ENCODE measurements around the gene TAF4. TPM values are rescaled to one million over a fixed set of nuclear protein-coding genes. Genes with fewer than 3 reads are reported as not detected.

TAF4 gene
- total RNA-seq, 4 donors from 2014 or later = 8.0 to 24.9 (median 13.9) TPM

DNA sequence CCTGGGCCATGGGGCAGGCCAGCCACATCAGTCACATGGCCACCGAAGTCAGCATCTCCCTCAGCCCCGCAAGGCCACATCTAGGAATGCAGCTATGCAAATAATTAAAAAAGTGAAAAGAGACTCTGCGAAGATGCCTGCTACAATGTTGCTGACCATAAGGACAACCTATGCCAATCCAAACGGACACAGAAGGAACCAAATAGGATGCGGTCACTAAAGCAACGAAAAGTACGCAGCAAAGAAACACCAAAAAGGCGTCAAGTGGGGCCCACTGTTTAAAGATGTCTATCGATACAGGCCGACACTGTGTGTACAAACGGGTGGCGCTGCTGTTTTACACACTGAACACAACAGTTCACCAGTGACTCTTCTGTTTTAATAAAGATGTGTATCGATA is 56.4 kb downstream of the TAF4 start:
- in situ Hi-C loops (cut with MboI; ENCODE audit: low sequenced_read_pairs in 4 of 4) = loop anchor here in 2 of 4 donors (25.0 kb wide), 2 partner anchors 128 to 378 kb away; partner anchors contain the start of genes PSMA7 (in 2 of the 2), SS18L1 (in 2 of the 2) and RPS21 (in 1 of the 2)

DNA sequence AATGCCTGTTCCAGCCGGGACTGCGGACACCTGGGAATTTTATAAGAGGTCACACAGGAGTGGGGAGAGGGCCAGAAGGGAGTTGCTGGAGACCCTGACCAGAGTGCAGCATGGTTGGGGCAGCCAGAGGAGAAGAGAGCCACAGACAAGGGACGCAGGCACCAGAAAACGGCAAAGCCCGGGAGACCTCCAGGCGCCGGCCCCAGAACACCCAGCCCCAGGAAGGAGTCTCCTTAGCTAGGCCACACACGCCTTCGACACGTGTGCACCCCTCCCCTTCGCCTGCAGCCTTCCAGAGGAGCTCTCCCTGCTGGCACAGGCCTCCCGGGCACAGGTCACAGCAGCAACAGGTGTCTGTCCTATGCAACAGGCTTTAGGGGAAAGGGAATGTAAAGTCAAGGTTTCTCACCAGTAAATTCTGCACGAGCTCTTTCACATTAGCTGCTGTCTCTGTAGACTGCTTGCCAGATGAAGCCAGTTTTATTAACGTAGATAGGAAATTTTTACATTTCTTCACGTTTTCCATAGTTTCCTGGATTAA is 57.0 kb downstream of the TAF4 start:
- Histone ChIP-seq H3K27me3 (no peaks in the 10 kb centered on the region), H3K9me3 (no peaks in the 10 kb centered on the region), H3K4me1 (peaks cover 0 to 5% of the 10 kb centered on the region in 2 donors), H3K27ac (no peak overlapping the region), H3K4me3 (no peak overlapping the region), H3K36me3 (peaks cover 0 to 82% of the 10 kb centered on the region in 2 donors)
- no peak for DNase-seq
- TF ChIP-seq POLR2A (IDR thresholded peaks at IDR 0.05) = no peak
- TF ChIP-seq, protein P1, sequence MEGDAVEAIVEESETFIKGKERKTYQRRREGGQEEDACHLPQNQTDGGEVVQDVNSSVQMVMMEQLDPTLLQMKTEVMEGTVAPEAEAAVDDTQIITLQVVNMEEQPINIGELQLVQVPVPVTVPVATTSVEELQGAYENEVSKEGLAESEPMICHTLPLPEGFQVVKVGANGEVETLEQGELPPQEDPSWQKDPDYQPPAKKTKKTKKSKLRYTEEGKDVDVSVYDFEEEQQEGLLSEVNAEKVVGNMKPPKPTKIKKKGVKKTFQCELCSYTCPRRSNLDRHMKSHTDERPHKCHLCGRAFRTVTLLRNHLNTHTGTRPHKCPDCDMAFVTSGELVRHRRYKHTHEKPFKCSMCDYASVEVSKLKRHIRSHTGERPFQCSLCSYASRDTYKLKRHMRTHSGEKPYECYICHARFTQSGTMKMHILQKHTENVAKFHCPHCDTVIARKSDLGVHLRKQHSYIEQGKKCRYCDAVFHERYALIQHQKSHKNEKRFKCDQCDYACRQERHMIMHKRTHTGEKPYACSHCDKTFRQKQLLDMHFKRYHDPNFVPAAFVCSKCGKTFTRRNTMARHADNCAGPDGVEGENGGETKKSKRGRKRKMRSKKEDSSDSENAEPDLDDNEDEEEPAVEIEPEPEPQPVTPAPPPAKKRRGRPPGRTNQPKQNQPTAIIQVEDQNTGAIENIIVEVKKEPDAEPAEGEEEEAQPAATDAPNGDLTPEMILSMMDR (IDR thresholded peaks at IDR 0.05 in 4 of 5, conservative IDR thresholded peaks at IDR 0.05 in 1 of 5) = no peak
- no peak for ATAC-seq
- intact Hi-C loops (cut with DNase I; ENCODE audit: low total_unique reads) = no loop called here
- in situ Hi-C loops (cut with MboI; ENCODE audit: low sequenced_read_pairs in 4 of 4) = loop anchor here in 2 of 4 donors (25.0 kb wide), 2 partner anchors 129 to 379 kb away; partner anchors contain the start of genes PSMA7 (in 2 of the 2), SS18L1 (in 2 of the 2) and RPS21 (in 1 of the 2)

More for the DNA sequence above, 56.4 kb downstream of the TAF4 start:
- H3K27me3 ChIP-seq = no peaks in the 10 kb centered on the region
- peaks cover 0 to 5% of the 10 kb centered on the region in 2 donors for H3K4me1 ChIP-seq
- TF ChIP-seq, protein P1 (IDR thresholded peaks at IDR 0.05 in 4 of 5, conservative IDR thresholded peaks at IDR 0.05 in 1 of 5) = no peak
- TF ChIP-seq POLR2A (IDR thresholded peaks at IDR 0.05) = no peak
- no peak overlapping the region for H3K4me3 ChIP-seq
- intact Hi-C loops (cut with DNase I; ENCODE audit: low total_unique reads) = no loop called here
- DNase-seq (no peak), ATAC-seq (no peak)
- no peaks in the 10 kb centered on the region for H3K9me3 ChIP-seq
- H3K27ac ChIP-seq = no peak overlapping the region
- peaks cover 0 to 76% of the 10 kb centered on the region in 2 donors for H3K36me3 ChIP-seq

DNA sequence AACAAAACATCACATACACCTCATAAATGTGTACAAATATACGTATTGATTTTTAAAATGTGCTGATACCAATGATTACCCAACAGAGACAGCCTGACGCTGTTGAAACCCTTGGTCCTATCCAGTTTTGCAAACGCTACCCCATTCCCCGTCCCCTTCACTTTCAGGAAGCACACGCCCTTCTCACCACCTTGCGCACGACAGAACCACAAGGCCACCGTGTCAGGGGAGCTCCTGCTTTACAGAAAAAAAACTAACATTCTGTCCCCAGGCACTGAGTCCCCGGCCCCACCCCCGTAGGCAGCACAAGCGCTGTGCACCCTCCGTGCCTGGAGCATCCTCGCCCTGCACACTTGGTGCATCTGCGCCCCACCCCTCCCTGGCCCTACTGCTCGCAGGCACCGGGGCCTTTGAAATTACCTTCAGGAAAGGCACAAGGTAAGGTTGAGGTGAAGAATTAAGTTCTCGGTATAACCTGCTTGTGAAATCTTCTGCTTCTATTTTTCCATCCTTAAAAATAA is 58.5 kb downstream of the TAF4 start:
- intact Hi-C loops (cut with DNase I; ENCODE audit: low total_unique reads) = no loop called here
- TF ChIP-seq POLR2A (IDR thresholded peaks at IDR 0.05) = no peak
- TF ChIP-seq, protein P1 (IDR thresholded peaks at IDR 0.05 in 4 of 5, conservative IDR thresholded peaks at IDR 0.05 in 1 of 5) = no peak
- DNase-seq (no peak), ATAC-seq (no peak)
- peaks cover 0 to 89% of the 10 kb centered on the region in 2 donors for H3K36me3 ChIP-seq
- in situ Hi-C loops (cut with MboI; ENCODE audit: low sequenced_read_pairs in 4 of 4) = loop anchor here in 2 of 4 donors (25.0 kb wide), 2 partner anchors 130 to 380 kb away; partner anchors contain the start of genes PSMA7 (in 2 of the 2), SS18L1 (in 2 of the 2) and RPS21 (in 1 of the 2)
- H3K4me3 ChIP-seq = no peak overlapping the region
- peaks cover 0 to 5% of the 10 kb centered on the region in 2 donors for H3K4me1 ChIP-seq
- no peaks in the 10 kb centered on the region for H3K9me3 ChIP-seq
- H3K27me3 ChIP-seq = no peaks in the 10 kb centered on the region
- H3K27ac ChIP-seq = no peak overlapping the region

DNA sequence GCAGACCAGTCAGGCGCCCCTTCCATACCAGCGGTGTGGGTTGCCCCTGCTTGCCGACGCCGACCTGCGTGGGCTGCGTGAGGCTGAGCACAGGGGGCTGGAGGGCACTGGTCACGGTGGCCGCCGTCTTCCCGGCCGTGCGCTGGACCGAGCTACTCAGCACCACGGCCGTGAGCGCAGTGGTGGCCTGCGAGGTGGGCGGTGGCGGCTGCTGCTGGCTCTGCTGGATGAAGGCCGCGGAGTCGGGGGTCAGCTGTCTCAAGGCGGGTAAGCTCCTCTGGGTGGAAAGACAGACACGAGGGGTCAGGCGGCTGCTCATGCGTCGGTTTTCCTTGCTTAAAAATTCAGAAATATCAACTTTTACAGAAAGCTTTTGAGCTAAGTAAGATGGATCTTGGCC is 59.2 kb downstream of the TAF4 start:
- H3K4me1 ChIP-seq = peaks cover 0 to 5% of the 10 kb centered on the region in 2 donors
- in situ Hi-C loops (cut with MboI; ENCODE audit: low sequenced_read_pairs in 4 of 4) = loop anchor here in 2 of 4 donors (25.0 kb wide), 2 partner anchors 131 to 381 kb away; partner anchors contain the start of genes PSMA7 (in 2 of the 2), SS18L1 (in 2 of the 2) and RPS21 (in 1 of the 2)
- intact Hi-C loops (cut with DNase I; ENCODE audit: low total_unique reads) = no loop called here
- peaks cover 0 to 87% of the 10 kb centered on the region in 2 donors for H3K36me3 ChIP-seq
- TF ChIP-seq, protein P1 (IDR thresholded peaks at IDR 0.05 in 4 of 5, conservative IDR thresholded peaks at IDR 0.05 in 1 of 5) = no peak
- TF ChIP-seq POLR2A (IDR thresholded peaks at IDR 0.05) = no peak
- H3K9me3 ChIP-seq = no peaks in the 10 kb centered on the region
- no peak for ATAC-seq
- no peaks in the 10 kb centered on the region for H3K27me3 ChIP-seq
- no peak overlapping the region for H3K4me3 ChIP-seq
- DNase-seq = no peak
- no peak overlapping the region for H3K27ac ChIP-seq

Measured in gastrocnemius medialis (tissue), 4 donors.